ENCODE results near the gene MYORG.
A peak's percentile ranks its signal among the peaks of the same experiment; 100 is the strongest.

Gene MYORG

GRCh38 chr9:34376596-34377403, at the start of gene MYORG:
MYORG (minus strand) TSS chr9:34376898; CDS start chr9:34372943, 3,955 bp downstream.
- peak; percentile 97 for DNase-seq (ENCODE audit: low spot score)

GRCh38 chr9:34419716-34420504, 43.2 kb upstream of the MYORG start:
- DNase-seq (ENCODE audit: low spot score), result no peak

GRCh38 chr9:34417734-34418133, 41.0 kb upstream of the MYORG start:
- DNase-seq (ENCODE audit: low spot score), result no peak

GRCh38 chr9:34413231-34413852, 36.6 kb upstream of the MYORG start:
- DNase-seq (ENCODE audit: low spot score), result peak; percentile 24

DNA sequence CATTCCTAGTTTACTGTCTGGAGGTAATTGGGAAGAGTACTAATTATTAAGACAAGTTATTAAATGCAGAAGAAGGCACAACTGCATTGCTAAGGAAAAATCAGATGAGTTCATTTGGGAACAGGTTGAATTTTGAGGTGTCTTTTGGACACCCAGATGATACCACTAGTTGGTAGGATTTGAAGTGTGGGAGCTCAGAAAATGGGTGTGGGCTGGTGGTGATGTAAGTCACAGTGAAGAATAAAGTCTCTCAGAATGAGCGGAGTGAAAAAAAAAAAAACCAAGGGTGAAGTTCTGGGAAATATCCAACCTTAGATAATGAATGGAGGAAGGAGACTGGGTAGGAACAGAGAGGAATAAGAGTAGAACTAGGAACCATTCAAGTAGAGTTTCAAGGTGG, 35.6 kb upstream of the MYORG start:
- no peak for DNase-seq (ENCODE audit: low spot score)

- DNase-seq (ENCODE audit: low spot score), result no peak
Measured at GRCh38 chr9:34409154-34409553, 32.5 kb upstream of the MYORG start.

GRCh38 chr9:34408173-34408572, 31.5 kb upstream of the MYORG start:
- DNase-seq (ENCODE audit: low spot score), result no peak

DNA sequence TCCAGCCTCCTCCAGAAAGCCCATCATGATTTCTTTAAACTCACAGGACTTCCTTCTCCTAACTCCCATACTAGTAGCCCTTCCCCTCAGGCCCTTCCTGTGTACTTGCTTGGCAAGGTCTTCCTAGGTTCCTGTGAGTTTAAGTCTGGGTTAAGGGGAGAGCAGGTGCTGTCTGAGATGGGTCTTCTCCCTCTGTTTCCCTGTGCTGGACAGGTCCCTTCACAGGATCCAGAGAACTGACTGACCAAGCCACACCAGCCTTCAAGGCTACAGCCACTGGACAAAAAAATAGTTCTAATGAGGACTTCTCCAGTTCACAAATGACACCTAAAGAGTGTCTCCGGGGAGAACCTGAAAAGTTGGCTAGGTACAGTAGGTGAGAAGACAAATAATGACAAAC, 29.5 kb upstream of the MYORG start:
- no peak for DNase-seq (ENCODE audit: low spot score)

DNA sequence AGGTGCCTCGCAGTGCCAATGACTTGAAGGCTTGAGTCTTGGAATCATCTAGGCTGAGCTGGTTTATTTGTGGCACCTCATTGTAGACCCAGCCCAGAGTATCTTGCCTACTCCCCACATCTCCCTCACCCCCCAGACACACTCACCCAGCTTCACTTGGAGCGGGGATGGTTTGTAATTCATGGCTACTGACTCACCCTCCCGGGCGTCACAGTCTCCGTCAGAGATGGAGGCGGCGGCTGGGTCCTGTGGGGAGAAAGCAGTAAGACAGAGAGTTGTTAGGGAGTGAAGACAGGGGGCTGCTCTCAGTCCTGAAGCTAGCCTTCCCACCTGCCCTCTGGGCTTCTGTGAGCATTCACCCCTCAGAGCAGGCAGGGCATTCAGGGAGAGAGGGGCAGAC, 29.0 kb upstream of the MYORG start:
- DNase-seq (ENCODE audit: low spot score), result no peak

GRCh38 chr9:34403554-34404380, 27.1 kb upstream of the MYORG start:
- peak; percentile 53 for DNase-seq (ENCODE audit: low spot score)

- no peak for DNase-seq (ENCODE audit: low spot score)
Measured at GRCh38 chr9:34400686-34401602, 24.2 kb upstream of the MYORG start.

DNA sequence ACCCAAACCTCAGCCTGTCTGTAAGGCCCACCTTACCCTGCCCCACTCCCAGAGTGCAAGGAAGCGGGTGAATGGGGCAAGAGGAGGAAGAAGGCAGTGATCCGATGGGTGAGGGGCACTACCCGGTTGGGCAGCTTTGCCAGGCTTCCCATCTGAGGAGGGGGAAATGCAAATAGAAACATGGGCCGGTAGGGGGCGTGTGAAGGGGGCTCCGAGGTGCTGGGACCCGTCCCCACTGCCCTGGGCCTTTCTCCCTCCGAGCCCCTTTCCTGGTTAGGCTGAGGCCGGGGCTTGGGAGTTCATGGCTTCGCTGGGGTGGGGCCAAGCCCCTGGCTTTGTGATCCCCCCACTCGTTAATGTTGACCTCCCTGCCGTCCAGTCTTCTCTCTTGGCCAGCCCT, 23.6 kb upstream of the MYORG start:
- DNase-seq (ENCODE audit: low spot score), result no peak

- DNase-seq (ENCODE audit: low spot score), result no peak
Measured at GRCh38 chr9:34399729-34400128, 23.0 kb upstream of the MYORG start.

DNA sequence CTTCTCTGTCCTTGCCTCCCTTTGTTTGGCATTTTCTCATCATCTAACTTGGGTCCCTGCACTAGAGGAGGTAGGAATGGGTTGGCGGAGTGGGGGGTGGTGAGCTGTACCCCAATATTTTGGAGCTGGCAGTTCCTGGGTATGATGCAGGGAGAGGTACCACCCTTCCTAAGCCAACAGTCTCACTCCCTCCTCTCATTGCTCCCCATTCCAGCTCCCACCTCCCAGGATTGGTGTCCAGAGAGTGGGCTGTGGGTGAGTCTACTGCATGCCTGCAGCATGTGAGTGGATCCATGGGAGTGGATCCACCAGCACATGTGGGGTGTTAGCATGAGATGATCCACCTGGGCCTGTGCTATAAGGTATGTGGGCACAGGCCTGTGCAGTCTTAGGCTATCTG, 22.2 kb upstream of the MYORG start:
- no peak for DNase-seq (ENCODE audit: low spot score)

GRCh38 chr9:34396276-34397214, 19.8 kb upstream of the MYORG start:
- DNase-seq (ENCODE audit: low spot score), result no peak

DNA sequence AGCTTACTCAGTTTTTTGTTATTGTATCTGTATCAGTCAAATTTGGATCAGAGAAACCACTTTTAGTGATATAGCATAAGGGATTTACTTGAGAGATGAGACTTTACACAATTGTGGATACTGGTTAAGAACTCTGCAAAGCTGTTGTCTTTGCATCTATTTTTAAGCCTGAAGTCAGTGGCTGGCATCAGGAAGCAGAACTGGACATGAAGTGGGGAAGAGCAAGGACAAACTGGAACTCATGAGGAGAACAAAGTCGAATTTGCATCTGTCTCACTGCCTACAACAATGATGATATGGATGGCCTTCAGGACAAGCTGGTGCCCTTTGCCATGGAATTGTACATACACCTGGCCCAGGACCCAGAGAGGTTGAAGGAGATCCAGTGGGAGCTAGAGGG, 15.8 kb upstream of the MYORG start:
- no peak for DNase-seq (ENCODE audit: low spot score)

DNA sequence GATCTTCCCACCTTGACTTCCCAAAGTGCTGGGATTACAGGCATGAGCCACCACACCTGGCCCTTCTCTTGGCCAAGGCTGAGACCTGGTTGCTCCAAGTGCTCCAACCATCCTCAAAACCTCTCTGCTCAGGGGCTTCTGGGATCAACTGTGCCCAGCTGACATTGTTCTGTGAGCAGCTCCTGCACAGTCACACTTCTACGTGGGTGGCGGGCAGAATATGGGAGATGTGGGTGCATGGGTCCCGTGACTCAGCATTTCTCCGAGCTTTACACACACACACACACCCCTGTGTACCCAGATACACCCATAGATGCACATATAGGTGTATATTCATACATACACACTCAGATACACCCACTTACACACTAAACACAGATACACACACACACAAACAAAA, 10.5 kb upstream of the MYORG start:
- no peak for DNase-seq (ENCODE audit: low spot score)

GRCh38 chr9:34386656-34387055, 10.0 kb upstream of the MYORG start:
- DNase-seq (ENCODE audit: low spot score), result no peak

DNA sequence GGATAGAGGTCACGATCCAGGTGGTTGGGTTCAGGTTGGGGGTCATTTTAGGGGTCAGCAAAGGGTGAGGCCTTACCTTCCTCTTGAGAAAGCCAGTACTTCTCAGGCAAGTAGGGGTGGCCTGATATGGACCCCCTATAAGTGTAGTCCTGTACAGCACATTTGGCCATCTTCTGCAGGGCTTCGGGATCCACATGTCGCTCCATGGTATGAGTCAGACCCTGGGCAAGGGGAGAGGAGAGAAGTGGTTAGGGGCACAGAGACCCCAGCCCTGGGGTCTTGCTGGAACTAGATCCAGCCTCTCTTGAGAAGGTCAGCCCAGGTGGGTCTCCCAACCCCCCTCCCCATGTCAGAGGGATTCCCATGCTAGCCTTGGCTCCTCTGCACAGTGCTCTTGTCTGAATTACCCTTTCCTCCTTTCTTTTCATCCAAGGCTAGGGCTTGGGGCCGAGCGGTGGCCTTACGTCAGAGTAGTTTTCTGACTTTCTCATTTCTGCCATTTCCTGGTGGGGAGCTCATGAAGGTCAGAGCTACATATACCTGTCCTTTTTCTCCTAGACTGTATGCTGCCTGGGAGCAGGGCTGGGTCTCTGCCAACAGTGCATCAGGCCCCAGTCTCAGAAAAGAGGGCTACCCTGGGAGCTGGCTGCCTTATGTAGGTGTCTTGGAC, 9.0 kb upstream of the MYORG start:
- no peak for DNase-seq (ENCODE audit: low spot score)

All from activated CD4-positive, alpha-beta T cell treated with anti-CD3 and anti-CD28 coated beads, Interleukin-2, Interleukin-4, amounts not matched to agents 100 ng/mL and 50 ng/mL, durations not matched to agents 16 hours and 8 hours (primary cell).